HG03095 (cell line): ENCODE measurements around the gene CWH43.
"Not testable (repeated sequence)": the region's sequence is repeated elsewhere in the genome, so short reads cannot be mapped to it uniquely, and the experiment has no call there.

Source experiments
- ATAC-seq: cut with Tn5 transposase; IDR thresholded peaks from one replicate; pipeline ENCODE4 v1.9.1; 2021; ENCODE audit warnings: moderate library complexity; ENCODE audit not compliant: unreplicated experiment

The CWH43 gene

DNA sequence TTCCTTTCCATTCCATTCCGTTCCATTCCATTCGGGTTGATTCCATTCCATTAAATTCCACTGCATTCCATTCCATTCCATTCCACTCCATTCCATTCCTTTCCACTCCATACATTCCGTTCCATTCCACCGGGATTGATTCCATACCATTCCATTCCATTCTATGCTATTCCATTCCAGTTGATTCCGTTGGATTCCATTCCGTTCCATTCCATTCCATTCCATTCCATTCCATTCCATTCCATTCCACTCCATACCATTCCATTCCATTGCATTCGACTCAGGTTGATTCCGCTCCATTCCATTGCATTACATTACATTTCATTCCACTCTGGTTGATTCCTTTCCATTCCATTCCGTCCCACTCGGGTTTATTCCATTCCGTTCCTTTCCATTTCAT lies 110.1 kb downstream of the CWH43 start:
- not testable (repeated sequence) for ATAC-seq

- ATAC-seq: peak; percentile 38
Observed at GRCh38 chr4:49096627-49097026, 110.6 kb downstream of the CWH43 start.

GRCh38 chr4:49097071-49097470 lies 111.0 kb downstream of the CWH43 start:
- ATAC-seq: not testable (repeated sequence)

DNA sequence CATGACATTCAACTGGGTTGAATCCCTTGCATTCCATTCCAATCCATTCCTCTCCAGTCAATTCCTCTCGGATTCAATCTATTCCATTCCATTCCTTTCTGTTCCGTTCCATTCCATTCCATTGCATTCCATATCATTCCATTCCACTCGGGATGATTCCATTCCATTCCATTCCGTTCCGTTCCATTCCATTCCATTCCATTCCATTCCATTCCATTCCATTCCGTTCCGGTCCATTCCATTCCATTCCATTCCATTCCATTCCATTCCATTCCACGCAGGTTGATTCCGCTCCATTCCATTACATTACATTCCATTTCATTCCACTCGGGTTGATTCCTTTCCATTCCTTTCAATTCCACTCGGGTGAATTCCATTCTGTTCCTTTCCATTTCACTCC lies 111.4 kb downstream of the CWH43 start:
- ATAC-seq: not testable (repeated sequence)

GRCh38 chr4:49098034-49098759 lies 112.1 kb downstream of the CWH43 start:
- ATAC-seq: not testable (repeated sequence)

GRCh38 chr4:49099831-49100444 lies 113.9 kb downstream of the CWH43 start:
- ATAC-seq: not testable (repeated sequence)

DNA sequence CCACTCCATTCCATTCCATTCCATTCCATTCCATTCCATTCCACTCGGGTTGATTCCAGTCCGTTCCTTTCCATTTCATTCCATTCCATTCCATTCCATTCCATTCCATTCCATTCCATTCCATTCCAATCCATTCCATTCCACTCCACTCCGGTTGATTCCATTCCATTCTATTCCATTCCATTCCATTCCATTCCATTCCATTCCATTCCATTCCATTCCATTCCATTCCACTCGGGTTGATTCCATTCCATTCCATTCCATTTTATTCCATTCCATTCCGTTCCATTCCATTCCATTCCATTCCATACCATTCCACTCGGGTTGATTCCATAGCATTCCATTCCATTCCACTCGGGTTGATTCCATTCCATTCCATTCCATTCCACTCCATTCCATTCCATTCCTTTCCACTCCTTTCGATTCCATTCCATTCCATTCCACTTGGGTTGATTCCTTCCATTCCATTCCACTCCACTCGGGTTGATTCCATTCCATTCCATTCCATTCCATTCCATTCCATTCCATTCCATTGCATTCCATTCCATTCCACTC lies 116.3 kb downstream of the CWH43 start:
- peak; percentile 32 for ATAC-seq

DNA sequence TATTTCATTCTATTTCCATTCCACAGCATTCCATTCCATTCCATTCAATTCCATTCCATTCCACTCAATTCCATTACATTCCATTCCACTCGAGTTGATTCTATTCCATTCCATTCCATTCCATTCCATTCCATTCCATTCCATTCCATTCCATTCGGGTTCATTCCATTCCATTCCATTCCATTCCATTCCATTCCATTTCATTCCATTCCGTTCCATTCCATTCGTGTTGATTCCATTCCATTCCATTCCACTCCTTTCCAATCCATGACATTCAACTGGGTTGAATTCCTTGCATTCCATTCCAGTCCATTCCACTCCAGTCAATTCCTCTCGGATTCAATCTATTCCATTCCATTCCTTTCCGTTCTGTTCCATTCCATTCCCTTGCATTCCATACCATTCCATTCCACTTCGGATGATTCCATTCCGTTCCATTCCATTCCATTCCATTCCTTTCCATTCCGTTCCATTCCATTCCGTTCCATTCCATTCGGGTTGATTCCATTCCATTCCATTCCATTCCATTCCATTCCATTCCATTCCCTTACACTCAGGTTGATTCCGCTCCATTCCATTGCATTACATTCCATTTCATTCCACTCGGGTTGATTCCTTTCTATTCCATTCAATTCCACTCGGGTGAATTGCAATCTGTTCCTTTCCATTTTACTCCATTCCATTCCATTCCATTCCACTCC lies 117.5 kb downstream of the CWH43 start:
- ATAC-seq: peak; percentile 28

GRCh38 chr4:49104231-49104930 lies 118.3 kb downstream of the CWH43 start:
- not testable (repeated sequence) for ATAC-seq

GRCh38 chr4:49105248-49105904 lies 119.3 kb downstream of the CWH43 start:
- not testable (repeated sequence) for ATAC-seq

DNA sequence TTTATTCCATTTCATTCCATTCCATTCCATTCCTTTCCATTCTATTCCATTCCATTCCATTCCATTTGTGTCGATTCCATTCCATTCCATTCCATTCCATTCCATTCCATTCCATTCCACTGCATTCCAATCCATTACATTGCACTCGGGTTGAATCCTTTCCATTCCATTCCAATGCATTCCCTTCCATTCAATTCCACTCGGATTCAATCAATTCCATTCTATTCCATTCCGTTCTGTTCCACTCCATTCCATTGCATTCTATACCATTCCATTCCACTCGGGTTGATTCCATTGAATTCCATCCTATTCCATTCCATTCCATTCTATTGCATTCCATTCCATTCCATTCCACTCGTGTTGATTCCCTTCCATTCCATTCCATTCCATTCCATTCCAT lies 121.2 kb downstream of the CWH43 start:
- ATAC-seq: not testable (repeated sequence)

GRCh38 chr4:49108183-49108978 lies 122.3 kb downstream of the CWH43 start:
- ATAC-seq: peak; percentile 31

- ATAC-seq: peak; percentile 35
Observed at GRCh38 chr4:49109567-49110166, 123.6 kb downstream of the CWH43 start.

DNA sequence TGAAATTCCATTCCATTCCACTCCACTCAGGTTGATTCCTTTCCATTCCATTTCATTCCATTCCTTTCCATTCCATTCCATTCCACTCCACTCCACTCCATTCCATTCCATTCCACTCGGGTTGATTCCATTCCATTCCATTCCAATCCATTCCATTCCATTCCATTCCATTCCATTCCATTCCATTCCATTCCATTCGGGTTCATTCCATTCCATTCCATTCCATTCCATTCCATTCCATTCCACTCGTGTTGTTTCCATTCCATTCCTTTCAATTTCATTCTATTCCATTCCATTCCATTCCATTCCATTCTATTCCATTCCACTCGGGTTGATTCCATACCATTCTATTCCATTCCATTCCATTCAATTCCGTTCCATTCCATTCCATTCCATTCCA lies 124.5 kb downstream of the CWH43 start:
- peak; percentile 45 for ATAC-seq
